GM18505 (cell line): ENCODE measurements around the gene IBA57.

ENCODE experiments used
- ATAC-seq: cut with Tn5 transposase; IDR thresholded peaks from one replicate; pipeline ENCODE4 v1.9.1; 2021; ENCODE audit not compliant: unreplicated experiment
- POLR2A ChIP-seq: IDR thresholded peaks from 4 replicates; pipeline ENCODE4 v1.6.1; 2011; ENCODE audit warnings: borderline replicate concordance; ENCODE audit not compliant: insufficient read depth, insufficient read length; ENCODE audit errors: extremely low read depth

The IBA57 gene

DNA sequence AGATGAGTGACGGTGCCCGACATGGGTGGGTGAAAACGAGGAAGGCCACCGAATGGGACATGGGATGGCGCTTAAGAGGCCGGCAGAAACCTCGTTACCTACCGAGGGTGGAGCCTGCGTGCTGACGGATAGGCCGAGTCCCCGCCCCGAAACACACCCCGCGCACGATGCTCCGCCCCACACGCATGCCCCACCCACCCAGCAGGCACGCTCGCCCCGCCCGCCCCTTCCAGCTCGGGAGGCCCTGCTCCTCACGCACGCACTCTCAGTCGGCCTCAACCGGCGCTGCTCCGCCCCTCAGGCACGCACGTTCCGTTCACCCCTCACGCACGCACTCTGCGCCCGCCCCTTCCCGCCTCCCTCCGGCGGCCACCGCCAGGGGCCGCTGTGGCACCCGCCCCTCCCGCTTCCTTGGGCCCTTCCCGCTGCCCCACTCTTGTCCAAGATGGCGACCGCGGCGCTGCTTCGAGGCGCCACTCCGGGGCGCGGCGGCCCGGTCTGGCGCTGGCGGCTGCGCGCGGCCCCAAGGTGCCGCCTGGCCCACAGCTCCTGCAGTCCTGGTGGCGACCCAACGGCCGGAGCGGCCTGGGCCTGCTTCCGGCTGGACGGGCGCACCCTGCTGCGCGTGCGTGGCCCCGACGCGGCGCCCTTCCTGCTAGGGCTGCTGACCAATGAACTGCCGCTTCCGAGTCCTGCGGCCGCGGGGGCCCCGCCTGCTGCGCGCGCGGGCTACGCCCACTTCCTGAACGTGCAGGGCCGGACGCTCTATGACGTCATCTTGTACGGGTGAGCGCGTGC lies at the start of gene IBA57:
TSS of gene IBA57 (plus strand) at position 433 of the 798 bp plus-strand sequence. CDS start at position 446, 13 bp downstream.
- peak; percentile 80 for ATAC-seq
- TF ChIP-seq POLR2A, result peak; percentile 95

DNA sequence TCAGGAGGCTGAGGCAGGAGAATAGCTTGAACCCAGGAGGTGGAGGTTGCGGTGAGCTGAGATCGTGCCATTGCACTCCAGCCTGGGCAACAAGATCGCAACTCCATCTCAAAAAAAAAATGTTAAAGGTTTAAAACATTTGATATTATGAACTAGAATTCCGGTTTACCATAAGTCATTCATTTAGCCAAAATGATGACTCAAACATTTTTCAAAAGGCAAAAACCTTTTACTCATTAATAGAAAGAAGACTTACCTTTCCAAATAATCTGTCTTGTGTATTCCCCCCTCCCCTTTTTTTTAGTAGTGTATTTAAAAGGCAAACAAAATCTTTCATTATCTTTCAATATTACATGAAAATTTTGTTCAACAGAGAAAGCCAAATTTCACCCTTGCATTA lies 48.3 kb upstream of the IBA57 start:
- no peak for ATAC-seq
- TF ChIP-seq POLR2A, result no peak

DNA sequence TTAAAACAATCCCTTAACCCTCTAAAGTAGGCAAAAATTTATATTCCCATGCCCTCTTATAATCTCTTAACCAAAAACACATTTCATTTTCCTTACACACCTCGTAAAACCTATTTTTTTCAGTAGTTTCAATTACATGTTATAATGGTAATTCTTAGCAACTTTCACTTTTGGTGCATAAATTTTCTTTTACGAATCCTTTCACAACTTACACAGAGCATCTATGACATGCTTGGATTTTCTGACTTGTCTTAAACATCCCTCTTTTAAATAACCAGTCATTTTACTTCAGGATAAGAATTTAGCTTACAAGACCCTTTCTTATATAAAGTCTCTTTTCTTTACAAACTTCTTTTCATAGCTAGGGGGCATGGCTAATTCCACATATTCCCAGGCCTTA lies 47.6 kb upstream of the IBA57 start:
- TF ChIP-seq POLR2A, result no peak
- no peak for ATAC-seq

DNA sequence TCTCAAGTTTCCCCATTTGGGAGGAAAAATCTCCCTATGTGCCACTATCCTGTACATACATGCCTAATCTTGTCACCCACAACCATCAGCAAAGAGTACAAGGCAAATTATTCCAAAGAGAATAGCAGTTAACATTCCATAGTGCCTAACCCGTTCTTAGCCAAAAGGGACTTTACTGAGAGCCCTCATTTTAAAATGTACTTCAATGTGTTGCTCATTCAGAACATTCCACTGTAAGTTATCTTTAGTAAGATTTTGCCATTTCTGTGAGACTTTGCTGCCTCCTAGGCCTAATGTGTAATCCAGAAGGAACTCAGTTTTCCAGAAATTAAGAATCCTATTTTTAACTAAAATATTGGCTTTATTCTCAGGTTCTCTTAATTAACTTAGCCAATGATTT lies 45.3 kb upstream of the IBA57 start:
- no peak for ATAC-seq
- TF ChIP-seq POLR2A, result no peak

DNA sequence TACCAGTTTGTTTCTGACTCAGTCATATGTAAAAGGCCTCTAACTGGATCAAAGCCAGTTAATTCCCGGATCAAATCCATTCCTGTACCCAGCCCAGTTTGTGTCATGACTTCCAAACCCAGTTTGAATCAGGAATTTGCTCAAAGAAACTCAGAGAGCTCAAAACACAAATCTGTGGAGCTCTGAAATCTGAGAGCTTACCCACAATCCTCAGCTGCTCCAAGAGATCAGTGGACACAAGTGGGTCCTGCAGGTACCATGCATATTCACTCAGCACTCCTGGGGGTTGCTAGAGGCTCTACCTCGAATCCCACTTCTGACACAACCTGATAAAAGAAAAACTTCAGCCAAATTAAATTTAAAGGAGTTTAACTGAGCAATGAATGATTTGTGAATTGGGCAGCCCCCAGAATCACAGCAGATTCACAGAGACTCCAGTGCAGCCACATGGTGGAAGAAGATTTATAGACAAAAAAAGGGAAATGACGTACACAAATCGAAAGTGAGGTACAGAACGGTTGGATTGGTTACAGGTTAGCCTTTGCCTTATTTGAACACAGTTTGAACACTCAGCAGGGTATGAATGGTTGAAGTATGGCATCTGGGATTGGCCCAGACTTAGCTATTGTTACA lies 44.6 kb upstream of the IBA57 start:
- no peak for TF ChIP-seq POLR2A
- no peak for ATAC-seq

DNA sequence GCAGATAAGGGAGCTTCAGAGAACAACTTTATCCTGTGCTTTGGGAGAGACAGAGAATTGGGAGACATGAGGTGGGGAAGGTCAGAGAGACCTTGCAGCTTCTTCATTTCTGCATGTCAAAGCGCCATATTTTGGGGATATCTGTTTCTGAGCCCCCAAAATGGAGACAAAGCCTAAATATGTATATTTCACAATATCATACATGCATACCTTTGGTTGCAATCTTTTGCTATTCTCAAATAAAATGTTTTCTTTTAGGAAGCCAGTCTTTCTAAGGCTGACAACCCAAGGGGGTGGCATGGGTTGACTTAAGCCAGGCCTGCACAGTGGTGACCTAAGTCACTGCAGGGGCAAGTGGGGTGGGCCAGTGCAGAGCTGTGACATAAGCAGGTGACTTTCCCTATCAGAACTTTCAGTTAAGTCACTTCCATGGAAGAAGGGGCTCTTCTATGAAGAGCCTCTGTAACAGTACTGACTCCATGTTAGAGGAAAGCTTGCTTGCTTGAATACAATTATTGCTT lies 42.6 kb upstream of the IBA57 start:
- no peak for ATAC-seq
- TF ChIP-seq POLR2A, result no peak

DNA sequence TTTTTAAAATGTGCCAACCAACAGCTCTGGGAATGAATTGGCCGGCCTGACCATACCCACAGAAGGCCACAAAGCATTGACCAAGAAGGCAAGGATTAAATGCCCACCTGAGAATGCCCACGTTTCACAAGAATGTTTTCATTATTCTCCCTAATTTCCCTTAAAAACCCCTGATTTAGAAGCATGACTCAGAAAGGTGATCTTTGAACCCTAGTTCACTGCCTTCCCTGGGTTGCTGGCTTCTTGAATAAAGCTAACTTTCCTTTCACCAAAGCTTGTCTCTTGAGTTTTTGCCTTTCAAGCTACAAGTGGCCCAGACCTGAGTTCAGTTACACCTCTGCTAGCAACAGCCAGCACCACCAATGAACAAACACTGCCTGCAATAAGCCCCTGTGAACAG lies 42.1 kb upstream of the IBA57 start:
- no peak for TF ChIP-seq POLR2A
- no peak for ATAC-seq

DNA sequence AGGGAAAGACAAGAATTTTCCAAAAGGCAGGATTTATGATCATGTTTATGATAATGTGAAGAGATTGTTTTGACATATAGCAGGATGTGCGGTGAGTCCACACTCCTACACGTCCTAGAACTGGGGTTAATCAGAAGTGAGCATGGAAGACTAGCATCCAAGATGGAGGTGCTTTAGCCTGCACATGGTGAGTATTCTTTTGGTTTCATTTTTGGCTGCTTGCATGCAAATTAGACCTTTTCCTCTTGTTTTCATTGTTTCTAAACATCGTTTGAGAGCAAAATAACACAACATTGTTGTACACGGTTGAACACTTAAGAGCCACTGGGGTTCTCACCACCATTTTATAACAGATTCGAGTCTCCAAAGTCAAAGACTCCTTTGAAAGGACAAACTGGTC lies 40.4 kb upstream of the IBA57 start:
- TF ChIP-seq POLR2A, result no peak
- ATAC-seq, result no peak

DNA sequence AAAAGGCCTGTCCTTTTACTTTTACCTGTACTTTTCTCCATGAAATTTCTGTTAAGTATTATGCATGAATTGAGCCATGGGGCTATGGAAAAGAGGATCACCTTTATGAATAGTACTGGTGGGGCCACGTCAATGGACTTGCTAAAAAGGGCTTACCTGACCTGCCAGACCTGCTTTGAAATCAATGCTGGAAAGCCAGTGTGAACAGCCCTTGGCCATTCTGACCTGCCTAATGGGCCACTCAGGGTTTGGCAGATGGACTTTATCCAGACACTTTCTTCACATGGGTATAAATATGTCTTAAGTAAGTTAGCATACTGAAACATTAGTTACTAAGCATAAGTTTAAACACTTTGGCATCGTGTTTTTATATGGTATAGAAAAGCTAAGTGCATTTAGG lies 33.8 kb upstream of the IBA57 start:
- no peak for ATAC-seq
- no peak for TF ChIP-seq POLR2A

DNA sequence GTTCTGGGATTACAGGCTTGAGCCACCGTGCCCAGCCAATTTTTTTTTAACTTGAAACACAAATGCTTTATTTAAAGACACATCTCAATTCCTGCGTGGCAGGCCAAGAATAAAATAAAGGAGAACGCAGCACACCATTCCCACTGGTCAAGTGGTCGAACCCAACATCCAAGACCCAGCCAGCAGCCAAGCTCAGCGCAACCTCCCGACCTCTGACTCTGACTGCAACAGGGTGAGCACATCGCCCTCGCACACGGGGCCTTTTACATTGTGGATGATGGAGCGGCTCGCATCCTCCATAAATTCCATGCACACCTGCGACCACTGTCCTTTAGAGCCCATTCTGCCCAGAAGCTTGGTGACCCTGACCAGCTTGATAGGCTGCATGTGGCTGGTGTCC lies 31.0 kb upstream of the IBA57 start:
- no peak for TF ChIP-seq POLR2A
- no peak for ATAC-seq

DNA sequence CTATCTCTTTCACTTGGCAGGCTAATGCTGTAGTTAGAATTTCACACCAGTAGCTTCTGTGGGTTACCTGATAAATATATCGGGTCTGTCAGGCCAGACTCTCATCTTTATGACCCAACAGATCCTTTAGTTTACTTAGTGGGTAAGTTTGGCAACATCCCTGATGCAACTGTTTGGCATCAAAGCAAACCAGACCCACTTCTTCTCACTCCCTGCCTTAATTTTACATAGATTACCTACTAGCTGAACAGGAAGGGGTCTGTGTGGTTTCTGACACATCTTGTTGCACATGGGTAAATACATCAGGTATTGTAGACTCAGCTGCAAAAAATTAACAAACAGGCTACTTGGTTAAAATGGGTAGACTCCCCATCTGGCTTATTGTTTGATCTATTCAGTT lies 28.7 kb upstream of the IBA57 start:
- no peak for TF ChIP-seq POLR2A
- no peak for ATAC-seq

DNA sequence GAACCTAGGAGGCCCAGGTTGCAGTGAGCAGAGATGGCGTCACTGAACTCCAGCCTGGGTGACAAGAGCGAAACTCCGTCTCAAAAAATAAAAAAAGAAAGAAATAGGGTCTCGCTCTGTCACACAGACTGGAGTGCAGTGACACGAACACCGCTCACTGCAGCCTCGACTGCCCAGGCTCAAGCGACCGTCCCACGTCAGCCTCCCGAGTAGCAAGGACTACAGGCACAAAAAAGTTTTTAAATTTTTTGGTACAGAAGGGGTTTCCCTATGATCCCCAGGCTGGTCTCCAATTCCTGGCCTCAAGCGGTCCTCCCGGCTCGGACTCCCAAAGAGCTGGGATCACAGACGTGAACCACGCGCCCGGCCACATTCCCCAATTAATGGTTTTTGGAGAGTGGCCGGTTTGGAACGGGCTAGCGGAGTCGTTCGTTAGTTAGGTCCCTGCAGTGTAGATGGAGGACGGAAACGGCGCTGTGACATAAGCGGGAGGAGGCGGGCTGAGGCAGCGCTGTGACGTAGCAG lies 26.1 kb upstream of the IBA57 start:
- ATAC-seq, result no peak
- no peak for TF ChIP-seq POLR2A

DNA sequence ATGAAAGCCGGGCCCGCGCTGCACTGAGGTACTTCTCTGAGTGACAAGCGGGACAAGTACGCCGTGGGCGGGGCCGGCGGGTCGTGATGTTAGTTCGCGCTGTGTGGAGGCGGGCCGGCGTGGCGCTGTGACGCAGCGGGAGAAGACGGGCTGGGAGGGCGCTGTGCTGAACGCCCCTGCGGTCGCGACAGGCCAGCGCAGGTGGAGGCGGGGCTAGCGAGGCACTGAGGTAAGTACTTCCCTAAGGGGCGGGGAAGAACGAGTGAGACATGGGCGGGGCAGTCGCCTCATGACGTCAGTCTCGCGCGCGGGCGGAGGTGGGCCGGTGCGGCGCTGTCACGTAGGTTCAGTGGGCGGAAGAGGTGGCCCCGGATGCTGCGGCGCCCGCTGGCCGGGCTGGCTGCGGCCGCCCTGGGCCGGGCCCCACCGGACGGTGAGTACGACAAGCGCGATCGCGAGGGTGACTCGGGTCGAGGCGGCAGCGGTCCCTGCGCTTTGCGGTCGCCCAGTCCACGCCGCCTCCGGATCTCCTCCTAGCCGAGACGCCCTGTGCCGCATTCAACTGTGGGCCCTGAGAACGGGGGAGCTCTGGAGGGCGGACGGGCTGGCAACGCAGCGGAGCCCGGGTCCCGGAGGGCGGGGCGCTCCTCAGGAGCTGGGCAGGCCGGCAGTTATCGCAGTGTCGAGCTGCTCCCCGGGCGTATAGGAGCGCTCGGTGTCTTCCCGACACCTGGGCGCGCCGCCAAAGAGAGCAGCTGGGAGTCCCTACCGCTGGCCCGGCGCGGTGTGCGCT lies 25.5 kb upstream of the IBA57 start, which contains the start of gene GUK1:
TSS of gene GUK1 (plus strand) at position 349 of the 793 bp plus-strand sequence. CDS start at position 373, 24 bp downstream.
- TF ChIP-seq POLR2A, result peak; percentile 92
- ATAC-seq, result peak; percentile 88
